Large intestine (tissue), 3 donors: ENCODE results near the gene CASK. TPM values are rescaled to one million over a fixed set of nuclear protein-coding genes. Genes with fewer than 3 reads are reported as not detected.

Source experiments
- DNase-seq, 2 donors: peaks; one replicate each; pipeline versions ENCODE4 v3.0.0 to v3.0.0-alpha.2; 2013
- H3K27ac ChIP-seq: one replicate; pipeline ENCODE4 v1.5.1; 2013; ENCODE audit warnings: low read length
- H3K27me3 ChIP-seq: 2 replicates; pipeline ENCODE4 v1.6.1; 2013; ENCODE audit warnings: low read length; ENCODE audit not compliant: control insufficient read depth, insufficient read depth
- H3K36me3 ChIP-seq: 2 replicates; pipeline ENCODE4 v1.6.1; 2013; ENCODE audit warnings: low read length; ENCODE audit not compliant: control insufficient read depth, insufficient read depth
- H3K4me1 ChIP-seq: one replicate; pipeline ENCODE4 v1.6.1; 2013; ENCODE audit warnings: low read length; ENCODE audit not compliant: control insufficient read depth, insufficient read depth
- H3K4me3 ChIP-seq: one replicate; pipeline ENCODE4 v1.5.1; 2013; ENCODE audit warnings: low read length
- H3K9me3 ChIP-seq: one replicate; pipeline ENCODE4 v1.6.1; 2013; ENCODE audit warnings: mild to moderate bottlenecking, low read depth, low read length, moderate library complexity; ENCODE audit not compliant: control insufficient read depth
- WGBS: methylation state at CpG from one replicate; pipeline ENCODE4 v1.1.5; 2013; ENCODE audit warnings: low lambda C conversion rate; ENCODE audit not compliant: insufficient coverage; 5-methylcytosine and 5-hydroxymethylcytosine counted together
- polyA plus RNA-seq: library from polyadenylated mRNA; unstranded; fragments of 120-200 nt; gene quantifications from one replicate; pipeline ENCODE4 v1.2.1, GENCODE V29; 2013

The CASK gene
- polyA plus RNA-seq, 1 donor = 71.3 TPM

DNA sequence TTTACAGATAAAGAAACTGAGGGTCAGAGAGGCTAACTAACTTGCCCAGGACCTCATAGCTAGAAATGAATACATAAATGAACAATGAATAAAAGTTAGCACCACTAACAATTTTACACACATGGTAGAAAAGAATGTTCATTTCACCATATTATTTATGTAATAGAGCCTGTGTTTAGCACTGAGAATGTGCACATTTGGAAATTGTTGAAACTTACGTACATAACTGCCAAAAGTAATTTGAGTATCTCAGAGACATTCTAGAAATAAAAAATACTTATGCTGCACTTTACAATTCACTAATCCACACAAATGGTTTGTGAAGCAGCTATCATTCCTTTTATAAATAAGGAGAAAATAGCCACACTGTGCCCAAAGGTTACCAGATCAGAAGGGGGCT is 9.9 kb downstream of the CASK start:
- no CpG with 5 or more reads among the region's 1 CpG for WGBS
- DNase-seq = no peak
- H3K4me1 ChIP-seq = no peaks in the 10 kb centered on the region
- H3K36me3 ChIP-seq = no peaks in the 10 kb centered on the region
- H3K27me3 ChIP-seq = no peaks in the 10 kb centered on the region
- H3K9me3 ChIP-seq = no peaks in the 10 kb centered on the region
- no peak overlapping the region for H3K4me3 ChIP-seq
- H3K27ac ChIP-seq = no peak overlapping the region

GRCh38 chrX:41912923-41913322 is 10.4 kb downstream of the CASK start:
- no peak overlapping the region for H3K4me3 ChIP-seq
- H3K27ac ChIP-seq = no peak overlapping the region
- H3K27me3 ChIP-seq = no peaks in the 10 kb centered on the region
- H3K4me1 ChIP-seq = no peaks in the 10 kb centered on the region
- DNase-seq = peak in 1 of 2 donors; percentile 19
- no peaks in the 10 kb centered on the region for H3K36me3 ChIP-seq
- H3K9me3 ChIP-seq = no peaks in the 10 kb centered on the region
- no CpG with 5 or more reads among the region's 4 CpGs for WGBS

DNA sequence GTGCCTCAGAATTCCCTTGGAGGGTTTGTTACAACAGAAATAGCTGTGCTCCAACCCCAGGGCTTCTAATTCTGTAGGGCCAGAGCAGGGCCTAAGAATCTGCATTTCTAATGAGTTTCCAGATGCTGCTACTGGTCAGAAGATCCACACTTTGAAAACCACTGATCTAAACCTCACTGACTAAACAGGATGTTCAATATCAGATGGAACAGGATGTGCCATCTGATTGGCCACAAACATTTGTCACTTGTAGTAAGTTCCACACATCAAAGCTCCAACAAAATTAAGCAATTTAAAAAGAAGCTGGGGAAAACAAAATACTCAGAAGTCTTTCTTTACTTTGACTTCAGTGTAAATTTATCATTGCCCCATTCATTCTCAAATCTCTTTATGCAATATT is 14.3 kb downstream of the CASK start:
- no peak for DNase-seq
- no peaks in the 10 kb centered on the region for H3K4me1 ChIP-seq
- H3K4me3 ChIP-seq = no peak overlapping the region

DNA sequence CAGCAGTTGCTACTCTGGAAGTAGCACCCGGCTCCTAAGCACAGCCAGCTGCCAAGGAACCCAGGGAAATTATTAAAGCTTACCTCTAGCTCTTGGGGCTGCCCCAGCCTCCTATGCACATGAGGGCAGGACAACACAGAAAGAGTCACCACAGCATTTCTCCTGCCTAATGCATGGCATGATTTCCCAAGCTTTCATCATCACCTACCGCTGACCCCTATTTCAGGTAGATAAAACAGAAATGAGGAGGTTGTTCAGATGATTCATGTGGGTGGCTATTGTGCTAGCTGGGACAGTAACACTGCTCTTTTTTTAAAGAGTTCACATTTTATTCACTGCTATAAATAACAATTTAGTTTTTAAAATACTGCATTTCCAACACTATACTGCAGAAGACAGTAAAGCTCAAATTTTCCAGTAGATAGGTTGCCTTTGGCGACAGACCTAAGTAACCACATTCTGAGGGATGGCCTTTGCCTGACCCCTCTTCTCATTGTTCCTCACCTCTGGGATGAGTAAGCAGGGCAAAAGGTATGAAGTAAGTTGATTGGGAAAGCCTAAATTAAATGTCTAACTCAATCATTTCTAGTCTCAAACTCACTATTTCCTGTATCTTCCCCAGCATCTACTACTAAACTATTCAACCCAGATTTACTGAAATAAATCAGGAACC is 16.7 kb downstream of the CASK start:
- peaks cover 3% of the 10 kb centered on the region for H3K9me3 ChIP-seq
- H3K4me1 ChIP-seq = no peaks in the 10 kb centered on the region
- H3K27me3 ChIP-seq = no peaks in the 10 kb centered on the region
- H3K36me3 ChIP-seq = peaks cover 3% of the 10 kb centered on the region
- no peak for DNase-seq
- no peak overlapping the region for H3K27ac ChIP-seq
- no CpG with 5 or more reads among the region's 3 CpGs for WGBS
- H3K4me3 ChIP-seq = no peak overlapping the region

More for the DNA sequence above, 14.3 kb downstream of the CASK start:
- no peak overlapping the region for H3K27ac ChIP-seq
- no peaks in the 10 kb centered on the region for H3K9me3 ChIP-seq
- H3K27me3 ChIP-seq = no peaks in the 10 kb centered on the region
- H3K36me3 ChIP-seq = no peaks in the 10 kb centered on the region

DNA sequence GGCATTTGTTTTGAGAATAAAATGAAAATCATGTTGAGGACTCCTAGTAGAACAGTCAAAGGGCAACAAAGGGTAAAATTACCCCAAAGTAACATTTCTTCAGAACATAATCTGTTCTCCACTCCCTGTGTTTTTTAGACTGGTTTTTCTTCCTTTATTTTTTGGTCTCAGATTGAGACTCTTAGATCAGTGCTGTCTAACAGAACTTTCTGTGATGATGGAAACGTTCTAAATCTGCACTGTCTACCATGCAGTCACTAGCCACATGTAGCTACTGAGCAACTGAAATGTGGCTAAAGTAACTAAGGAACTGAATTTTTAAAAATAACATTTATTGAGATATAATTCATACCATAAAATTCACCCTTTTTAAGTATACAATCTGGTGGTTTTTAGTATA is 19.8 kb downstream of the CASK start:
- Histone ChIP-seq H3K4me1 (no peaks in the 10 kb centered on the region), H3K27me3 (no peaks in the 10 kb centered on the region), H3K36me3 (peaks cover 6% of the 10 kb centered on the region), H3K9me3 (peaks cover 17% of the 10 kb centered on the region), H3K4me3 (no peak overlapping the region), H3K27ac (no peak overlapping the region)
- DNase-seq = no peak
- WGBS = no CpG with 5 or more reads among the region's 1 CpG

- Histone ChIP-seq H3K4me1 (no peaks in the 10 kb centered on the region), H3K36me3 (peaks cover 6% of the 10 kb centered on the region), H3K27ac (no peak overlapping the region)
Measured at GRCh38 chrX:41900321-41900720, 23.0 kb downstream of the CASK start.

DNA sequence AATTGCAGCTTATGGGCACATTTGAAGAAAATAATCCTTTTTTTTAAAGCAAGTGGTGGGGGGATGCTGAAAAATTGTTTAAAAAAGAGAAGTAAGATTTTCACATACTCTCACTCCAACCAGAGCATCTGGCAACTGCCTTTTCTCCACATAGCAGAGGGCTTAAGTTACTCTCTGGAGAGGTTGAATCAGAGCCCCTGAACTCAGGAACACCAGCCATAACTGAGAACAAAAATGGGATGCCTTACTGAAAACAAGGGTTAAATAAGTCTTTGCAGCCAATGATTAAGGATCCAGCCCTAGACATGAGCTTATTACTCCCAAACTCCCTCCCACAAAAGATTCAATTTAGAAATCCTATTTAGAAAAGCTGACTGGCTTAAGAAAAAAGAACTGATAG is 27.5 kb downstream of the CASK start:
- no peak overlapping the region for H3K27ac ChIP-seq
- DNase-seq = no peak
- peaks cover 7% of the 10 kb centered on the region for H3K9me3 ChIP-seq
- H3K36me3 ChIP-seq = no peaks in the 10 kb centered on the region
- H3K27me3 ChIP-seq = no peaks in the 10 kb centered on the region
- H3K4me1 ChIP-seq = no peaks in the 10 kb centered on the region
- H3K4me3 ChIP-seq = no peak overlapping the region

More at GRCh38 chrX:41900321-41900720, 23.0 kb downstream of the CASK start:
- Histone ChIP-seq H3K9me3 (peaks cover 17% of the 10 kb centered on the region), H3K27me3 (no peaks in the 10 kb centered on the region), H3K4me3 (no peak overlapping the region)
- DNase-seq = no peak

GRCh38 chrX:41890026-41890423 is 33.3 kb downstream of the CASK start:
- no CpG with 5 or more reads among the region's 1 CpG for WGBS
- Histone ChIP-seq H3K27ac (no peak overlapping the region), H3K9me3 (no peaks in the 10 kb centered on the region), H3K36me3 (no peaks in the 10 kb centered on the region), H3K27me3 (no peaks in the 10 kb centered on the region), H3K4me3 (no peak overlapping the region), H3K4me1 (no peaks in the 10 kb centered on the region)
- no peak for DNase-seq

- DNase-seq = no peak
- Histone ChIP-seq H3K4me1 (no peaks in the 10 kb centered on the region), H3K9me3 (no peaks in the 10 kb centered on the region), H3K27me3 (no peaks in the 10 kb centered on the region), H3K4me3 (no peak overlapping the region), H3K36me3 (no peaks in the 10 kb centered on the region), H3K27ac (no peak overlapping the region)
- WGBS = no CpG with 5 or more reads among the region's 1 CpG
Measured at GRCh38 chrX:41889317-41890025, 33.9 kb downstream of the CASK start.

- no peaks in the 10 kb centered on the region for H3K9me3 ChIP-seq
- H3K36me3 ChIP-seq = no peaks in the 10 kb centered on the region
- H3K27ac ChIP-seq = no peak overlapping the region
- no peak overlapping the region for H3K4me3 ChIP-seq
- WGBS = no CpG with 5 or more reads among the region's 1 CpG
- no peak for DNase-seq
- H3K4me1 ChIP-seq = no peaks in the 10 kb centered on the region
- no peaks in the 10 kb centered on the region for H3K27me3 ChIP-seq
Measured at GRCh38 chrX:41887691-41888090, 35.7 kb downstream of the CASK start.

- Histone ChIP-seq H3K27ac (no peak overlapping the region), H3K4me3 (no peak overlapping the region), H3K9me3 (no peaks in the 10 kb centered on the region), H3K36me3 (no peaks in the 10 kb centered on the region), H3K4me1 (no peaks in the 10 kb centered on the region), H3K27me3 (no peaks in the 10 kb centered on the region)
- no peak for DNase-seq
- no CpG with 5 or more reads among the region's 1 CpG for WGBS
Measured at GRCh38 chrX:41885724-41886123, 37.6 kb downstream of the CASK start.
